Retinal pigment epithelial cell (primary cell): ENCODE data around the gene ASB1.

Experiments
- DNase-seq: peaks from one replicate; pipeline ENCODE4 v3.0.0-alpha.2; 2010; ENCODE audit warnings: low read depth
- H3K4me3 ChIP-seq: 2 replicates; pipeline ENCODE4 v1.5.1; 2011; ENCODE audit warnings: mild to moderate bottlenecking, low read length, control low read depth, moderate library complexity
- CTCF ChIP-seq: conservative IDR thresholded peaks from 2 replicates; pipeline ENCODE4 v1.5.1; 2011; ENCODE audit warnings: low read depth, low read length, control low read depth, inconsistent platforms

The ASB1 gene

DNA sequence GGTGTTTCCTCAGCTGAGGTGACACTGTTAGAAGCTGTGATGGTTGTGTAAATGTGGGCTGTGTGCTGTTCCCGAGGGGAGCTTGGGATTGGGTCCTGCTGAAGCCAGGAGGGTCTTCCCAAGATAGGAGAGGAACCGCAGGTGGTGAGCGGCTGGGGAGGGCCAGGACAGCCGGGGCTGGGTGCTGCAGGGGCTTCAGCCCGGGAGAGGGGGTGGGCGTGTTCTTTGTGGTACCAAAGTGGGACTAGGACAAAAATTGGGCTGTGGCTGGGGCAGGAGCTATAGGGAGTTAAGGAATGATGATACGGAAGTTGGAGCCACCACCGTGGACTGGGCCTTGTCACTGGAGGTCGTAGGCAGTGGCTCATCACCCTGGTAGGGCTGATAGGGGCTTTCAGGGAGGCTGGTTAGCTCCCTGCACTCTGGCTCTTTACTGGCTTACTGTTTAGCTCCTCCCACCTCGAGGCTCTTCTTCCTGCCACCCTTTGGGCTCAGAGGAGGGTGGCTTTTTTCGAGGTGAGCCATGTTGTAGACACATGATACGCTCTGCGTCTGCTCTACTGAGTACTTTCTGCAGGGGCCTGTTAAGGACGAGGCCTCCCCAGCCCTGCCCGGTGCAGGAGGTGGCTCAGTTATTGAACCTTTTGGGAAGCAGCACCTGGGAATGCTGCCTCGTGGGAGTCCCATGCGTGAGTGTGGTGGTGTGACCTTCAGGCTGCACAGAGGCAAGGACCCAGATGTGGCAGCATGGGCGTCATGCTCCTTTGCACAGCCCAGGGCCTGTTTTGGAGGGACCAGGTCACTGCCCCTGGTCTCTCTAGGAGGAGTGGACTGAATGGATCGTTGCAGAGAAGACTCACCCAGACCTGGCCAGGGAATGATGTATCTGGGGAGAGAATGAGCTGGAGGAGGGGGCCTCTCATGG lies 21.6 kb downstream of the ASB1 start:
- TF ChIP-seq CTCF, result no peak
- no peak for DNase-seq
- no peak overlapping the region for H3K4me3 ChIP-seq

- no peak for DNase-seq
- no peak overlapping the region for H3K4me3 ChIP-seq
- TF ChIP-seq CTCF, result no peak
These were observed 22.5 kb downstream of the ASB1 start for GRCh38 chr2:238449241-238449640.

DNA sequence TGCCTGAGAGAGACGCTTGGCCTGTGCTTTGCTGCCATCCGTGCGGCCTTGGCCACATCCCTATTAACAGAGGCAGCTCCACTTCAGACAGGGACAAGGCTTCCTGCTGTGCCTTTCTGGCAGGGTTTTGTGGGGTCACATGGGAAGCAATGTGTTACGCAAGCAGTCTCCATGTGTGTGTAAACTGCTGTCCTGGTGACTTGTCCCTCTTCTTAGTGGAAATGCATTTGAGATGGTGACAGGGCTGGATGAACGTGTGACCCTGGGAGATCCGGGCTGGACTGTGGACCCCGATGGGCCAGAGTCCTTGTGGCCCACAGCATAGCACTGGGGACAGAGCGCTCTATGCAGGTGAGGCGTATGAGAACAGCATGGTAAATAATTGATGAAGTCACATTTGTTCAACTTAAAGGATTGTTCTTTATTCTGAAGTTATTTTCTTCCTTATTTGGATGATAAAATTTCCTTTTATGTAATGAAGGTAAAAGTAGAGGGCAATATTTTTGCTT lies 23.2 kb downstream of the ASB1 start:
- no peak overlapping the region for H3K4me3 ChIP-seq
- DNase-seq, result no peak
- TF ChIP-seq CTCF, result no peak

GRCh38 chr2:238450440-238450861 lies 23.7 kb downstream of the ASB1 start:
- H3K4me3 ChIP-seq, result no peak overlapping the region
- DNase-seq, result no peak
- TF ChIP-seq CTCF, result no peak

GRCh38 chr2:238453842-238454241 lies 27.1 kb downstream of the ASB1 start:
- TF ChIP-seq CTCF, result no peak
- DNase-seq, result no peak
- no peak overlapping the region for H3K4me3 ChIP-seq

DNA sequence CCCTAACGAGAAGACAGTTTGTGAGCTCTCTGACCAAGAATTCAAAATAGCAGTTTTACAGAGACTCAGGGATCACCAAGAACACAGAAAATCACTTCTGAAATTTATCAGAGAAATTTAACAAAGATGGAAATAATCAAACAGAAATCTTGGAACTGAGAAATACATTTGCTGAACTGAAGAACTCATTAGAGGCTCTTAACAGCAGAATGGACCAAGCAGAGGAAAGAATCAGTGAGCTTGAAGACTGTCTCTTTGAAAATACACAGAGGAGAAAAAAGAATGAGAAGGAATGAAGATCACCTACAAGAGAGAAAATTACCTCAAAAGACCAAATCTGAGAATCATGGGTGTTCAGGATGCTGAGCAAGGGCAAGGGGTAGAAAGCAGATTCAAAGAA lies 29.7 kb downstream of the ASB1 start:
- H3K4me3 ChIP-seq, result no peak overlapping the region
- TF ChIP-seq CTCF, result no peak
- no peak for DNase-seq
